ENCODE measurements around the gene PTRHD1. TPM values are rescaled to one million over a fixed set of nuclear protein-coding genes. Genes with fewer than 3 reads are reported as not detected.
A peak's percentile ranks its signal among the peaks of the same experiment; 100 is the strongest.

Gene PTRHD1
- total RNA-seq, 1 experiment from 2014 or later = 28.4 TPM

GRCh38 chr2:24830351-24830750 is 37.2 kb upstream of the PTRHD1 start:
- peak; percentile 29 for DNase-seq (ENCODE audit: low read depth)

GRCh38 chr2:24828238-24828996 is 35.2 kb upstream of the PTRHD1 start:
- DNase-seq (ENCODE audit: low read depth) = no peak

DNA sequence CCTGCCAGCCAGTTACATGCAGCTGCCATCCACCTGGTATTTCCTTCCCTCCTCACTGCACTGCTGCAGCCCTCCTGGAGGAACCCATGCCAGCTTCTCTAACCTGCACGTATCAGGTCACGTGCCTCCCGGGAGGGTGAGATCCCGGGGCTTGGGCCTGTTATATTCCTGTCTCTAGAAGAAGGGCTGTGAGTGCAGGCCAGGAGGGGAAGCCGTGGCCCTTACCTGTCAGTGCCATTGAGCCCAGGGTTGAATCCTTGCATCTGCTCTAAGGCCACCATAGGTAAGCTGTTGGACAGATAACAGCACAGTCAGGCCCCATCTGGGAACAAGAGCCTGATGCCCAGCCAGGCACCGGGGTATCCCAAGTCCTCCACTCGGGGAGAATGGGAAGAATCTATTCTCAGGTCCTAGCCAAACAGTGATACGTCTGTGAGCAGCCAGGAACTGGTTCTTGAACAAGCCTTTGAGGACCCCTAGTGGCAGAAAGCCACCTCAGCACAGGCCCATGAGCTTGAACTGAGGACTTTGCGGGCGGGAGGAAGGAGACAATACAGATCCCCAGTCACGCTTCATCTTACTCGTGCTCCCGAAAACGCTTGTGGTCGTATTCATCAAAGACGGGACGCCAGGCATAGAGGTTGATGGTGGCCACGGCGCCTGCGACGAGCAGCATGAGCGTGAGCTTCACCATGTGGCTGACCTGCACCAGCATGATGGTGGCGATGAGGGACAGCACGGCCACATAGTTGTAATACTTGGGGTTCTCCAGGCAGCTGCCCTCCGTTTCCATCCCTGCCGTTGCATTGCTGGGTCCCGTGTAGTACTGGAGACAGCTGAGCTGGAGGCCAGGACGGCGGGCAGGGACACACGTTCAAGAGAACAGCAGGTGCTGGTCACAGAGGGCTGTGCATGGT is 34.4 kb upstream of the PTRHD1 start:
- DNase-seq (ENCODE audit: low read depth) = peak; percentile 86

GRCh38 chr2:24826773-24827145 is 33.6 kb upstream of the PTRHD1 start:
- no peak for DNase-seq (ENCODE audit: low read depth)

DNA sequence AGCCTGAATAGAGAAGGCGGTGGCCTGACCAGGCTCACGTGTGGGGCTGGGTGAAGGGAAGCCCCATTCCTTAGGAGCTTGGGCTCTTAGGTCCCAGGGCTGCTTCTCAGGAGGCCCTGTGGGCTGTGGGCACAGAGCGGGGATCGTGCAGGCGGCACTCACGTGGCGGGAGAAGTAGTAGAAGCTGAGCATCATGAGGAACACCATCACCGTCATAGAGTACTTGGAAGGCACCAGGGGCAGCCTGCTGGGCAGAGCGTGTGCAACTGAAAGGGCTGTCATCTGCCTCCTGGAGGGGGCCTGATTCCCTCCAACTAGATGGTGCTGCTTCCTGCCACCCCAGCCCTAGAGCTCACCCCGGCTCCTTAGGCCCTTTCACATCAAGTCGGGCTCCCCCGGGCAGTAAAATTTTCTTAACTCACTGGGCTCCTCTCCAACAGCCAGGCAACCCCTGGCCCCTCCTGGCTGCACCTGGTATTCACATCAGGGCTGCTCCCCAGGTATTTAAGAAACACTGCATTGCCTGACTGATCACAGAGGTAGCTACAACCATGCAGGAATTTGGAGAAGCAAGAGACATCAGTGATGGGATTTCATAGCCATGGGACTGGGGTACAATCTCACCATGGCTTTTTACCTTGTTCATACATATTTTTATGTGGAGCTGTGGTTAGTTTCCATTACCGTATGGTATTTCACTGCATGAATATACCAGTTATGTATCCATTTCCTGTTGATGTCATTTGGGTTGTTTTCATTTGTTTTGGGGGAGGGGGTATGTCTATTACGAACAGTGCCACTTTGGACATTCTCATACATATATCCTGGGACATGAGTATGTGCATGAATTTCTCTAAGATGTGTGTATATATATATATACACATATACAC is 32.9 kb upstream of the PTRHD1 start:
- peak; percentile 26 for DNase-seq (ENCODE audit: low read depth)

- DNase-seq (ENCODE audit: low read depth) = no peak
Observed at GRCh38 chr2:24824966-24825882, 32.0 kb upstream of the PTRHD1 start.

DNA sequence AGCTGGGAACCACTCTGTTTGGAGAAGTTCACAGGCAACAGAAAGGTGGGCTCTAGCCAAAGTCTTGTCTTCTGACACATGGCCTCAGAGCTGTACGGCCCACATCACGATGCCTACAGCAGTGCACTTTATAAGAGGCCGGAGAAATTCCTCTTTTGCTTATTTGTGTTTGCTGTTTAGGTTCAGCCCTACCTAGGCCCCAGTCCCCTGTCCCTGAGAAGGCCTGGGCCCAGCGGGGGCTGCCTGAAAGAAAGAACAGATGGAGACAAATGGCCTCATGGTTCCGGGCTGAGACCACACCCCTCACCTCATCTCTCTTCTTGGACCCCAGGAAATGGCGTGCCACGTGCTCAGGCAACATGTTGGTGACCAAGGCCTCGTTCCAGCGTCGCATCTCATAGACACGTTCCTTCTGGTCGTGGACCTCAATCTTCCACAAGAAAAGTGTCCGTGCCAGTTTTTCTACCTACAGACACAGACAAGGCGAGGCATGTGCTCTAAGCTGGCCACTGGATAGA is 30.9 kb upstream of the PTRHD1 start:
- DNase-seq (ENCODE audit: low read depth) = no peak

DNA sequence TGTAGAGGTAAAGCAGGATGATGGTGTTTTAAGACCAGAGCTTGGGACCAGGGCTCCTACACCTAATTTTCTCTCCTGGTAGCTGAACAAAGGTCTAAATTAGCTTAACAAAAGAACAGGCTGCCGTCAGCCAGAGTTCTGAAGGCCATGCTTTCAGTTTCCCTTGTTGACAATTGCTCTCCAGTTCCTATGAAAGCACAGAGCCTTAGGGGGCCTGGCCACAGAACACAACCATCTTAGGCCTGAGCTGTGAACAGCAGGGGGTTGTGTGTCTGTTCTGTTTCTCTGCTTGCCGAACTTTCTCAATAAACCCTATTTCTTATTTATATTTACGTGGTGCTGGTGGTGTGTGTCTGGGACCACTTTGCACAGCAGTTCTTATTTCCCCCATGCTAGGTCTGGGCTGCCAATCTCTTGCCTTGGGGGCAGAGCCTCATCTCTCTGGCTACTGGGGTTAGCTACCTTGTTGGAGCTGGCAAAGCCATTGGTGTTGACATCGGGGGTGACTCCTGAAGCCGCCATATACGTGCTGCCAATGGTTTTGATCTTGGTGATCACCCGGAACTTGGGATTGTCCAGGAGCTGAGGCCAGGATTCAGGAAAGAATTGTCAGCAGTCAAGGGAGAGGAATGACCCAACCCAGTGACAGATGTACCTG is 29.0 kb upstream of the PTRHD1 start:
- no peak for DNase-seq (ENCODE audit: low read depth)

DNA sequence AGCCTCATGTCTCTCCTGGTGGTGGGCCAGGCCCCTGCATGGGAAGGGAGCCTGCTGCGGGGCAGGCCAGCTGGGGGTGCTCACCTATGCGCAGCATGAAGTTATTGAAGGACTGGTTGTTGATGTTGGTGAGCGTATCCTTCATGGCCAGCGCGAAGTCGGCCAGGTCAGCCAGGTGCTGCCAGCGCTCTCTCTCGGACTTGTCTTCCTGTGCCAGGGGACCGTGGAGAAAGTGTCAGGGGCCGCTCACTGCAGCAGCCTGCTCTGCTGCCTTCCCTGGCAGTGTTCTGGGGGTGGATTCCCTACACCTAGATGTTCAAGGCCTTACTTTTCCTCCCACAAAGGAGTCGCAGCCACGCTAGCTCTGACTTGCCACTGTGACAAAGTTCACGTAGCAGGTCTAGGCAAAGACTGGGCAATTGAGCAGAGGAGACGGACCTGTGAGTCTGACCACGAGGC is 28.3 kb upstream of the PTRHD1 start:
- DNase-seq (ENCODE audit: low read depth) = no peak

DNA sequence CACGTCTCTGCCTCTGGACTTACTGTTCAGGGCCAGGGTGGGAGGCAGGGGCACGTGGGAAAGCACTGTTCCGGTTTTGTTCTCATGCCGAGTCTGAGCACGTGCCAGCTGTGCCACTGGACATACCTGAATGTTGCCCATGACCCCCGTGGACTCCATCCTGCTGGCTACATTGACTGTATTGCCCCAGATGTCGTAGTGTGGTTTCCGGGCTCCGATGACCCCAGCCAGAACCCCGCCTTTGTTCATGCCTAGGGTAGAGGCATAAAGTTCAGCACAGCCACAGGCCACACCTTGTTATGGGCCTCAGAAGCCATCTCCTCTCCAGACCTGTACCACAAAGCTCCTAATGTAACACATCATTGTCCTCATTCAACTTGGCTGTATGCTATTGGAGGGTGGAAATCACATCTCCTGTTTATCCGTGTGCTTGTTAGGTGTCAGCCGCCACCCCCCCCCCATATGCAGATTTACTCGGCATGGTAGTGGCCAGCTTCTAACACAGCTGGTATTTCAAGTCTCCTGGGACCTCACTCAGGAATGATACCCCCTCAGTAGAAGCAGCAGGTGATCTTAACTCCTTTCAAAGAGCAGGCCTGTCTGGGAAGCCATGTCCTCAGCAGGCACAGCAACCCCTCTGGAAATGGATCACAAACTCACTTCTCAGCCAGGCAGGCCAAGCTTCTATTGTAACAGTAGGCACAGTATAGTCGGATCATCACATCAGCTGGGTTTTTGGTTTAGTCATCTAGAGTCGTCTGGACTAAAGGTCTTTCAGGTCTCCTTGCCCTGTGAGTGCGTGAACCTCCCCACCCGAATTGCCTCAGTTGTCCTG is 27.6 kb upstream of the PTRHD1 start:
- DNase-seq (ENCODE audit: low read depth) = no peak

GRCh38 chr2:24820175-24820513 is 27.0 kb upstream of the PTRHD1 start:
- no peak for DNase-seq (ENCODE audit: low read depth)

GRCh38 chr2:24819442-24820174 is 26.4 kb upstream of the PTRHD1 start:
- DNase-seq (ENCODE audit: low read depth) = no peak

- DNase-seq (ENCODE audit: low read depth) = no peak
Observed at GRCh38 chr2:24818721-24819167, 25.6 kb upstream of the PTRHD1 start.

GRCh38 chr2:24816884-24817283 is 23.7 kb upstream of the PTRHD1 start:
- peak; percentile 74 for DNase-seq (ENCODE audit: low read depth)

DNA sequence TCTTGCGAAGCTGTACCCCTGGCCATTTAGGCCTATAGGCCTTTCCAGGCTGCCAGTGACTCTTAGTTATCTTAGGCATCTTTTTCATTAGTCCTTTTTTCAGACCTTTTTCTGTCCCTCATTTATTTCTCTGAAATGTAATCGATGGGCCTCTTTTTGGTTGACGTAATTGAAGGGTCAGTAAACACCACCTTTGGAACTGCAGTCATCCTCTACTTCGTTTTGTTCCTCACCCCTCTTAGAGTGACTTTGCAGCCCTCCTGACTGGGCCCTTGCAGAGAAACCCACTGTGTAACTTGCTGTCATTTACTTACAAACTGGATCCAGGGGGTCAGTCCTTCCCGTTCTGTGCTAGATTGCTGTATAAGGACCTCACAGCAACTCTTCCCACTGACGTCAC is 23.2 kb upstream of the PTRHD1 start:
- DNase-seq (ENCODE audit: low read depth) = no peak

- DNase-seq (ENCODE audit: low read depth) = no peak
Observed at GRCh38 chr2:24815171-24815570, 22.0 kb upstream of the PTRHD1 start.

- no peak for DNase-seq (ENCODE audit: low read depth)
Observed at GRCh38 chr2:24814516-24814915, 21.3 kb upstream of the PTRHD1 start.

- no peak for DNase-seq (ENCODE audit: low read depth)
Observed at GRCh38 chr2:24813691-24814137, 20.5 kb upstream of the PTRHD1 start.
